ENCODE measurements around the gene GPR3. TPM values are rescaled to one million over a fixed set of nuclear protein-coding genes. Genes with fewer than 3 reads are reported as not detected.

The GPR3 gene
- total and polyA plus RNA-seq, 10 of the 15 experiments (the other 5 are each of a cell fraction or from before 2014, with no cell fraction given), result 0.33 to 1.4 (median 0.63) TPM; not detected in 3

- Histone ChIP-seq H3K4me2 (ENCODE audit: control insufficient read depth, insufficient read depth) (no peak overlapping the region), H3K9me3 (replicated peaks; ENCODE audit: control insufficient read depth, insufficient read depth, low read length) (no peaks in the 10 kb centered on the region), H3K36me3 (ENCODE audit: control insufficient read depth in 2 of 2, insufficient read depth in 2 of 2, low read length in 1 of 2) (no peaks in the 10 kb centered on the region), H2AFZ (ENCODE audit: control insufficient read depth, low read depth, low read length) (no peak overlapping the region), H4K20me1 (ENCODE audit: control insufficient read depth, insufficient read depth) (no peaks in the 10 kb centered on the region), H3K27me3 (replicated peaks in 1 of 2; ENCODE audit: control insufficient read depth in 2 of 2, insufficient read depth in 2 of 2, low read length in 1 of 2) (no peaks in the 10 kb centered on the region), H3K4me3 (no peak overlapping the region), H3K9ac (ENCODE audit: control insufficient read depth, insufficient read depth, low read length) (no peak overlapping the region), H3K79me2 (ENCODE audit: control insufficient read depth, insufficient read depth, low read length) (no peaks in the 10 kb centered on the region), H3K27ac (ENCODE audit: control insufficient read depth, insufficient read depth) (no peak overlapping the region), H3K4me1 (ENCODE audit: control insufficient read depth, insufficient read depth, low read length) (peaks cover 5% of the 10 kb centered on the region)
- POLR2A ChIA-PET, result interaction anchor here (0.7 to 2.9 kb wide), 4 partner anchors 18 to 207 kb away, joined by 3 to 16 read pairs (median 6); partner anchors contain the start of genes AHDC1 and MAP3K6
- in situ Hi-C loops (cut with MboI), result loop anchor here (5.0 kb wide), 1 partner anchor 265 kb away; no protein-coding TSS in a partner anchor
- RAD21 ChIA-PET (ENCODE audit: unreplicated experiment), result interaction anchor here (0.7 to 4.9 kb wide), 8 partner anchors 31 to 298 kb away, joined by 3 to 103 read pairs (median 4); partner anchors contain the start of gene MAP3K6
- WGBS (ENCODE audit: insufficient coverage, insufficient replicate concordance, low lambda C conversion rate, missing lambda C conversion rate), result 90% methylated on average over 3 of the region's 3 CpGs
- DNase-seq (ENCODE audit: low read depth, low spot score) (no peak), FAIRE-seq (no peak), ATAC-seq (no peak)
- CTCF ChIA-PET, result interaction anchor here (1.0 to 13.5 kb wide), 18 partner anchors 10 to 352 kb away, joined by 3 to 265 read pairs (median 12); partner anchors contain the start of genes AHDC1 and MAP3K6
- SMC1A ChIA-PET (ENCODE audit: uncharacterized antibody, unreplicated experiment), result interaction anchor here (0.6 to 5.6 kb wide), 9 partner anchors 10 to 801 kb away, joined by 3 to 54 read pairs (median 4); partner anchors contain the start of gene AHDC1
- intact Hi-C loops (cut with micrococcal nuclease; ENCODE audit: unreplicated experiment), result no loop called here
- BruUV-seq (replicated peaks), result no TSS peak
- TF ChIP-seq IKZF1 (conservative IDR thresholded peaks at IDR 0.05) (no peak), TCF3 (IDR thresholded peaks at IDR 0.05; ENCODE audit: borderline replicate concordance, insufficient read depth, low read depth, low read length) (no peak), KLF5 (IDR thresholded peaks at IDR 0.05; ENCODE audit: partially characterized antibody) (no peak), KAT2A (conservative IDR thresholded peaks at IDR 0.05; ENCODE audit: control insufficient read depth, low read depth, low read length) (no peak), HCFC1 (IDR thresholded peaks at IDR 0.05; ENCODE audit: low read length) (no peak), SKIL (IDR thresholded peaks at IDR 0.05; ENCODE audit: low read depth, poor library complexity, severe bottlenecking) (no peak), RB1 (IDR thresholded peaks at IDR 0.05; ENCODE audit: borderline replicate concordance) (no peak), MTA3 (IDR thresholded peaks at IDR 0.05; ENCODE audit: borderline replicate concordance, low read length) (no peak), FOXM1 (IDR thresholded peaks at IDR 0.05; ENCODE audit: low read depth, low read length) (no peak), MEF2B (IDR thresholded peaks at IDR 0.05; ENCODE audit: partially characterized antibody, poor library complexity, severe bottlenecking) (no peak), TCF12 (IDR thresholded peaks at IDR 0.05; ENCODE audit: low read depth, low read length) (no peak), MXI1 (IDR thresholded peaks at IDR 0.05; ENCODE audit: low read depth, low read length) (no peak), YY1 (IDR thresholded peaks at IDR 0.05; ENCODE audit: low read depth, low read length) (no peak), ZSCAN29 (IDR thresholded peaks at IDR 0.05) (no peak), CEBPB (IDR thresholded peaks at IDR 0.05; ENCODE audit: borderline replicate concordance in 1 of 2, low read depth in 2 of 2, low read length in 2 of 2) (no peak)
- TF ChIP-seq, protein P1, sequence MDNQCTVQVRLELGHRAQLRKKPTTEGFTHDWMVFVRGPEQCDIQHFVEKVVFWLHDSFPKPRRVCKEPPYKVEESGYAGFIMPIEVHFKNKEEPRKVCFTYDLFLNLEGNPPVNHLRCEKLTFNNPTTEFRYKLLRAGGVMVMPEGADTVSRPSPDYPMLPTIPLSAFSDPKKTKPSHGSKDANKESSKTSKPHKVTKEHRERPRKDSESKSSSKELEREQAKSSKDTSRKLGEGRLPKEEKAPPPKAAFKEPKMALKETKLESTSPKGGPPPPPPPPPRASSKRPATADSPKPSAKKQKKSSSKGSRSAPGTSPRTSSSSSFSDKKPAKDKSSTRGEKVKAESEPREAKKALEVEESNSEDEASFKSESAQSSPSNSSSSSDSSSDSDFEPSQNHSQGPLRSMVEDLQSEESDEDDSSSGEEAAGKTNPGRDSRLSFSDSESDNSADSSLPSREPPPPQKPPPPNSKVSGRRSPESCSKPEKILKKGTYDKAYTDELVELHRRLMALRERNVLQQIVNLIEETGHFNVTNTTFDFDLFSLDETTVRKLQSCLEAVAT (IDR thresholded peaks at IDR 0.05), result no peak
Measured at GRCh38 chr1:27397110-27397509, 4.7 kb downstream of the GPR3 start.
